ENCODE data around the gene MRPL36. TPM values are rescaled to one million over a fixed set of nuclear protein-coding genes. Genes with fewer than 3 reads are reported as not detected.
A peak's percentile ranks its signal among the peaks of the same experiment; 100 is the strongest.

MRPL36 gene
- 10 to 100 TPM; 13.7 to 62.5 (median 41.2) TPM for total RNA-seq

DNA sequence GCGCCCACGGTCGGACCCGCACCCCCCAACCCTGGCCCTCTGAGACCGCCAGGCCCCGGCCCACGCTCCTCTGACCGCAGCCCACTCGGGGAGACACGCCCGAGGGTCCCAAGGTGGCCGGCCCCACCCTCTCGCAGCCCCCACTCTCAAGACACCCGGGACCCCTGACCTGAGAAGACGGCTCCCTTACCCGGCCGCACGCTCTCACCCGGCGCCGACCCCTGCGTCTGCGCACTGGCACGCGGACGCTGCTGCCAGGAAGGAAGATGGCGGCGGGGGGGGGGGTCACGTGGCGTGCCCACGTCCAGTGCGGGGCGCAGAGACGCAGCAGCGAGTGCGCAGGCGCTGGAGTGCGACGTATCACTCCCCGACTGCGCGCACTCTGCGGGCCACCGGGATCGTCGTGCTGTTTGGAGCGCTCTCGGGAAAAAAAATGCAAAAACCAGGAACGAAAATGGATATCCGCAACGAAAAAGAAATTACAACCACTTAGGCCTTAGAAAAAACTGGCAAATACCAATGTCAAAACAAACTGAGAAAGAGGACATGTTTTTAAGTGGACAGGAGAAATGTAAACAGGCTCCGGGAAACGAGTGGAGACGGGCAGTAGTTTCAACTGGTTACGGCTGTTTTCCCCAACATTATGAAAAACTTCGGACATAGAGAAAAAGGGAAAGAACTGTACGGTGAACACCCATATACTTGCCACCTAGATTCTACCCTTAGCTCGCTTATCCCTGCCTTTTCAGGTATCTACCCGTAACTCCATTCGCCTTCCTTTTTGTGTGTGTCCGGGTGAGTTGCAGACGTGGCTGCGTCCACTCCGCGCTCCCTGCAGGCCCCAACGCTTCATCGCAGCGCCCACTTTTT is at the start of gene MRPL36:
TSS of gene MRPL36 (minus strand) at position 236 of the 870 bp plus-strand sequence. CDS start 902 bp downstream, outside the sequence.
- H3K27me3 ChIP-seq = no peaks in the 10 kb centered on the region
- H3K9me3 ChIP-seq = no peaks in the 10 kb centered on the region
- no peak for TF ChIP-seq CTCF (IDR thresholded peaks at IDR 0.05)
- TF ChIP-seq POLR2AphosphoS5 (IDR thresholded peaks at IDR 0.05) = peak in 2 of 3 donors; percentile 79 to 82
- peak in 1 of 2 donors; percentile 77 for TF ChIP-seq POLR2A (IDR thresholded peaks at IDR 0.05)
- WGBS = 8% methylated on average over 41 of the region's 68 CpGs
- peaks cover 44% of the 10 kb centered on the region for H3K36me3 ChIP-seq
- DNase-seq (ENCODE audit: low spot score in 2 of 2) = peak; percentile 95 to 97
- H3K27ac ChIP-seq = peak within 1 kb of the TSS; percentile 86
- peak within 1 kb of the TSS; percentile 89 for H3K4me3 ChIP-seq
- peaks cover 35% of the 10 kb centered on the region for H3K4me1 ChIP-seq

DNA sequence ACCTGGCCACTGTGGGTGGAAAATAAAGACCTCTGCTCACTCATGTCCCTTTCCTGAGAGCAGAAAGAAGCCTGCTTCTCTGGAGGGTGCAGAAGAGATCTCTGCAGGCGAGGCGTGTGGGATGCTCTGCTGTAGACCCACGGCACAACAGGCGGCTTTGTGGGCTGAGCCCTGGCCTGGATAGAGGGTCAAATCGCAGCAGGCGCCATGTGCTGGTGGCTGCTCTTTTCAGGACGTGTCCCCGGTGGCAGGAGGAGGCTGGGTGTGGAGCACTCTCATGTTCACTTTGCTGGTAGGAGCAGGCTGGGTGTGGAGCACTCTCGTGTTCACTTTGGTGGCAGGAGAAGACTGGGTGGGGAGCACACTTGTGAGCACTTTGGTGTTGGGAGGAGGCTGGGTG is 48.0 kb upstream of the MRPL36 start:
- Histone ChIP-seq H3K36me3 (no peaks in the 10 kb centered on the region), H3K27me3 (peaks cover 50% of the 10 kb centered on the region), H3K4me1 (peaks cover 11% of the 10 kb centered on the region), H3K27ac (no peak overlapping the region), H3K4me3 (no peak overlapping the region), H3K9me3 (no peaks in the 10 kb centered on the region)
- DNase-seq (ENCODE audit: low spot score in 2 of 2) = no peak
- 79% methylated on average over 8 of the region's 9 CpGs for WGBS
- TF ChIP-seq EP300 (IDR thresholded peaks at IDR 0.05) (no peak), CTCF (IDR thresholded peaks at IDR 0.05) (no peak), POLR2AphosphoS5 (IDR thresholded peaks at IDR 0.05) (no peak), POLR2A (IDR thresholded peaks at IDR 0.05) (no peak)

DNA sequence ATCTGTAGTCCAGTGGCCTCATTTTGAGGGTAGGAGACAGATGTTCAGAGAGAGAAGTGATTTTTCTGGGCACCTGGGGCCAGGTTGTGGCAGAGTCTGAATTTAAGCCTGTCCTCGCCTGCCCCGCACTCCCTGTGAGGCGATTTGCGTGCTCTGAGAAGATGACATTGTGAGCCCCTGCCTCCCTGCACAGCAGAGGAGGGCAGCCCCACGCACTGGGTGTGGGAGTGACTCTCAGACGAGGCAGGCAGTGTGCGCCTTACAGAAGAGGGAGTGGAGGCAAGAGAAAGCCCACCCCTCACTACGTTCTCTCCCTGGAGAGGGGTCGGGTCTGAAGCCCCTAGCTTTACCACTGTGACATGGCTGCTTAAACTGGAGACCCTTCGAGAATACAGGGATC is 47.4 kb upstream of the MRPL36 start:
- Histone ChIP-seq H3K4me3 (no peak overlapping the region), H3K4me1 (peaks cover 11% of the 10 kb centered on the region), H3K27ac (no peak overlapping the region), H3K36me3 (no peaks in the 10 kb centered on the region), H3K27me3 (peaks cover 44% of the 10 kb centered on the region), H3K9me3 (no peaks in the 10 kb centered on the region)
- WGBS = 77% methylated on average over 10 of the region's 10 CpGs
- no peak for TF ChIP-seq POLR2A (IDR thresholded peaks at IDR 0.05)
- TF ChIP-seq POLR2AphosphoS5 (IDR thresholded peaks at IDR 0.05) = no peak
- no peak for TF ChIP-seq EP300 (IDR thresholded peaks at IDR 0.05)
- TF ChIP-seq CTCF (IDR thresholded peaks at IDR 0.05) = no peak
- DNase-seq (ENCODE audit: low spot score in 2 of 2) = no peak

DNA sequence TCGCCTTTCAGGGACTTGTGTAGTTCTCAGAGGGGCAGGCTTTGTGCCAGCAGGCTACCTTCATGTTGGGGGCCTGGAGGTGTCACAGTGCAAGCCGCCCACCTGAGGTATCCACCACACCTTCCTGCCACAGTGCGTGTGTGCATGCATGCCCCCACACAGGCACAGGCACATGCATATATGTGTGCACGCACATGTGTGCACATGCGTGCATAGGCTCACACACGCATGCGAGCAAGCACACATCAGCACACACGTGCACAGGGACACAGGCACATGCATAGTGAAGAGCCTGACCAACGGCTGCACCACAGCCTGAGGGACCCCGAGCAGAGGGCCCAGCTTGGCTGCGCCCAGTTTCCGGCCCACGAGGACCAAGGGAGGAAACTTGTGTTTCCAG is 46.9 kb upstream of the MRPL36 start:
- TF ChIP-seq EP300 (IDR thresholded peaks at IDR 0.05) (no peak), POLR2AphosphoS5 (IDR thresholded peaks at IDR 0.05) (no peak), CTCF (IDR thresholded peaks at IDR 0.05) (no peak), POLR2A (IDR thresholded peaks at IDR 0.05) (no peak)

DNA sequence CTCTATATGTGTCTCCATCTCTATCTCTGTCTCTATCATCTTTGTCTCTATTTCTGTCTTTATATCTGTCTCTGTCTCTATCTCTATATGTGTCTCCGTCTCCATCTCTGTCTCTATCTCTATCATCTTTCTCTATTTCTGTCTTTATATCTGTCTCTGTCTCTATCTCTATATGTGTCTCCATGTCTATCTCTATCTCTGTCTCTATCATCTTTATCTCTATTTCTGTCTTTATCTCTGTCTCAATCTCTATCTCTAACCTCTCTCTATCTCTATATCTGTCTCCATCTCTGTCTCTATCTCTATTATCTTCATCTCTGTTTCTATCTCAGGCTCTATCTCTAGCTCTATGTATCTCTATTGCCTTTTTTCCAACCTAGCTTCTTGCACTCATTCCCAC is 46.1 kb upstream of the MRPL36 start:
- 94% methylated on average over 1 of the region's 1 CpG for WGBS
- no peaks in the 10 kb centered on the region for H3K9me3 ChIP-seq
- no peak for TF ChIP-seq POLR2A (IDR thresholded peaks at IDR 0.05)
- TF ChIP-seq POLR2AphosphoS5 (IDR thresholded peaks at IDR 0.05) = no peak
- TF ChIP-seq EP300 (IDR thresholded peaks at IDR 0.05) = no peak
- TF ChIP-seq CTCF (IDR thresholded peaks at IDR 0.05) = no peak

More for the DNA sequence above, 46.9 kb upstream of the MRPL36 start:
- Histone ChIP-seq H3K27me3 (peaks cover 39% of the 10 kb centered on the region), H3K36me3 (no peaks in the 10 kb centered on the region), H3K27ac (no peak overlapping the region), H3K4me1 (peaks cover 9% of the 10 kb centered on the region), H3K4me3 (no peak overlapping the region), H3K9me3 (no peaks in the 10 kb centered on the region)
- WGBS = 94% methylated on average over 10 of the region's 13 CpGs
- no peak for DNase-seq (ENCODE audit: low spot score in 2 of 2)

More for the DNA sequence above, 46.1 kb upstream of the MRPL36 start:
- no peak overlapping the region for H3K27ac ChIP-seq
- peaks cover 37% of the 10 kb centered on the region for H3K27me3 ChIP-seq
- DNase-seq (ENCODE audit: low spot score in 2 of 2) = no peak
- H3K4me1 ChIP-seq = peaks cover under 1% of the 10 kb centered on the region
- no peaks in the 10 kb centered on the region for H3K36me3 ChIP-seq
- H3K4me3 ChIP-seq = no peak overlapping the region
